ENCODE measurements around the gene TREX2. TPM values are rescaled to one million over a fixed set of nuclear protein-coding genes. Genes with fewer than 3 reads are reported as not detected.

Gene TREX2
- total and polyA plus RNA-seq, 2 experiments from 2014 or later = 0.81 to 1.7 TPM

GRCh38 chrX:153420851-153421599, 24.8 kb downstream of the TREX2 start:
- DNase-seq (ENCODE audit: low spot score) (no peak), ATAC-seq (no peak)
- Histone ChIP-seq H3K27me3 (ENCODE audit: insufficient read depth) (no peaks in the 10 kb centered on the region), H3K4me3 (no peak overlapping the region), H3F3A (replicated peaks; ENCODE audit: low read depth) (no peaks in the 10 kb centered on the region), H2AFZ (no peak overlapping the region), H3K27ac (ENCODE audit: low read depth) (no peak overlapping the region), H3K79me2 (replicated peaks; ENCODE audit: insufficient read depth) (no peaks in the 10 kb centered on the region), H3K9me2 (ENCODE audit: insufficient read depth) (no peaks in the 10 kb centered on the region), H3K4me2 (no peak overlapping the region), H4K20me1 (replicated peaks; ENCODE audit: insufficient read depth) (no peaks in the 10 kb centered on the region), H3K36me3 (ENCODE audit: insufficient read depth) (no peaks in the 10 kb centered on the region), H3K4me1 (ENCODE audit: insufficient read depth) (no peaks in the 10 kb centered on the region)
- H3K27me3 Mint-ChIP-seq (ENCODE audit: insufficient read depth, low read depth, poor library complexity) = peaks cover 7% of the 10 kb centered on the region
- no peak overlapping the region for H3K27ac Mint-ChIP-seq
- H3K9me3 Mint-ChIP-seq = no peaks in the 10 kb centered on the region
- TF ChIP-seq, protein P1, sequence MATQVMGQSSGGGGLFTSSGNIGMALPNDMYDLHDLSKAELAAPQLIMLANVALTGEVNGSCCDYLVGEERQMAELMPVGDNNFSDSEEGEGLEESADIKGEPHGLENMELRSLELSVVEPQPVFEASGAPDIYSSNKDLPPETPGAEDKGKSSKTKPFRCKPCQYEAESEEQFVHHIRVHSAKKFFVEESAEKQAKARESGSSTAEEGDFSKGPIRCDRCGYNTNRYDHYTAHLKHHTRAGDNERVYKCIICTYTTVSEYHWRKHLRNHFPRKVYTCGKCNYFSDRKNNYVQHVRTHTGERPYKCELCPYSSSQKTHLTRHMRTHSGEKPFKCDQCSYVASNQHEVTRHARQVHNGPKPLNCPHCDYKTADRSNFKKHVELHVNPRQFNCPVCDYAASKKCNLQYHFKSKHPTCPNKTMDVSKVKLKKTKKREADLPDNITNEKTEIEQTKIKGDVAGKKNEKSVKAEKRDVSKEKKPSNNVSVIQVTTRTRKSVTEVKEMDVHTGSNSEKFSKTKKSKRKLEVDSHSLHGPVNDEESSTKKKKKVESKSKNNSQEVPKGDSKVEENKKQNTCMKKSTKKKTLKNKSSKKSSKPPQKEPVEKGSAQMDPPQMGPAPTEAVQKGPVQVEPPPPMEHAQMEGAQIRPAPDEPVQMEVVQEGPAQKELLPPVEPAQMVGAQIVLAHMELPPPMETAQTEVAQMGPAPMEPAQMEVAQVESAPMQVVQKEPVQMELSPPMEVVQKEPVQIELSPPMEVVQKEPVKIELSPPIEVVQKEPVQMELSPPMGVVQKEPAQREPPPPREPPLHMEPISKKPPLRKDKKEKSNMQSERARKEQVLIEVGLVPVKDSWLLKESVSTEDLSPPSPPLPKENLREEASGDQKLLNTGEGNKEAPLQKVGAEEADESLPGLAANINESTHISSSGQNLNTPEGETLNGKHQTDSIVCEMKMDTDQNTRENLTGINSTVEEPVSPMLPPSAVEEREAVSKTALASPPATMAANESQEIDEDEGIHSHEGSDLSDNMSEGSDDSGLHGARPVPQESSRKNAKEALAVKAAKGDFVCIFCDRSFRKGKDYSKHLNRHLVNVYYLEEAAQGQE (IDR thresholded peaks at IDR 0.05; ENCODE audit: unreplicated experiment) = no peak
- TF ChIP-seq JUNB (IDR thresholded peaks at IDR 0.05; ENCODE audit: unreplicated experiment) = no peak
- no peak for TF ChIP-seq ZNF114 (CRISPR knock-in tag; IDR thresholded peaks at IDR 0.05)
- TF ChIP-seq ZNF462 (CRISPR knock-in tag; IDR thresholded peaks at IDR 0.05) = no peak
- no peak for TF ChIP-seq ZNF331 (CRISPR knock-in tag; IDR thresholded peaks at IDR 0.05; ENCODE audit: low read depth)
- TF ChIP-seq POLR2AphosphoS5 (IDR thresholded peaks at IDR 0.05; ENCODE audit: low read depth) = no peak
- no peak for TF ChIP-seq EZH2 (IDR thresholded peaks at IDR 0.05; ENCODE audit: low read depth, unreplicated experiment)
- H3K4me1 Mint-ChIP-seq = peaks cover 11% of the 10 kb centered on the region; the same call in 2 of the 3 replicates
- no peak overlapping the region for H3K4me3 Mint-ChIP-seq
- no peaks in the 10 kb centered on the region for H3K36me3 Mint-ChIP-seq (ENCODE audit: low read depth)

Data from GM23338 (cell line).